MCF 10A (cell line): ENCODE data around the gene STAT6. TPM values are rescaled to one million over a fixed set of nuclear protein-coding genes. Genes with fewer than 3 reads are reported as not detected.
"Not testable (repeated sequence)": the region's sequence is repeated elsewhere in the genome, so short reads cannot be mapped to it uniquely, and the experiment has no call there.

Experiments used
- BruUV-seq: library from RNA; stranded (reverse); fragments of 400-500 nt; replicated peaks from 2 replicates; lab custom pipeline; 2021; lab: Mats Ljungman, UMichigan
- CTCF ChIA-PET: fragments of 300-600 bp; sonication (Branson Sonifier 250); formaldehyde crosslinking; extraction: SDS; loops from one replicate; lab custom pipeline; 2021; ENCODE audit warnings: antibody characterized with exemption, inconsistent platforms; lab: Yijun Ruan, JAX
- POLR2A ChIA-PET: fragments of 300-600, 350-650 bp; sonication (Branson Sonifier 250); formaldehyde crosslinking; extraction: SDS; loops from one replicate; lab custom pipeline; 2020; ENCODE audit warnings: antibody characterized with exemption, inconsistent platforms; lab: Yijun Ruan, JAX
- DNase-seq: peaks from one replicate; pipeline ENCODE4 v3.0.0-alpha.2; 2018; ENCODE audit not compliant: unreplicated experiment
- H3K27ac Mint-ChIP-seq: one replicate; pipeline ENCODE4 v1.8.0; 2022; ENCODE audit warnings: mild to moderate bottlenecking, low read depth, mixed read lengths; ENCODE audit not compliant: unreplicated experiment
- H3K27me3 Mint-ChIP-seq: one replicate; pipeline ENCODE4 v1.8.0; 2022; ENCODE audit warnings: mixed read lengths; ENCODE audit not compliant: insufficient read depth, unreplicated experiment
- H3K36me3 Mint-ChIP-seq: one replicate; pipeline ENCODE4 v1.8.0; 2022; ENCODE audit warnings: mild to moderate bottlenecking, moderate library complexity, mixed read lengths; ENCODE audit not compliant: insufficient read depth, unreplicated experiment
- H3K4me1 Mint-ChIP-seq: one replicate; pipeline ENCODE4 v1.8.0; 2022; ENCODE audit warnings: mixed read lengths; ENCODE audit not compliant: insufficient read depth, unreplicated experiment
- H3K4me3 Mint-ChIP-seq: one replicate; pipeline ENCODE4 v1.8.0; 2022; ENCODE audit warnings: mild to moderate bottlenecking, moderate library complexity, mixed read lengths; ENCODE audit not compliant: unreplicated experiment
- H3K9me3 Mint-ChIP-seq: one replicate; pipeline ENCODE4 v1.8.0; 2022; ENCODE audit warnings: mixed read lengths; ENCODE audit not compliant: unreplicated experiment
- intact Hi-C: fragments of 100-400 bp; cut with micrococcal nuclease; formaldehyde crosslinking; loops from 2 replicates; pipeline ENCODE4 v1.14.1; 2022
- total RNA-seq: library from RNA; stranded (reverse); gene quantifications from 2 replicates; pipeline ENCODE4 v1.2.3, GENCODE V29; 2022
- TF ChIP-seq, protein P1 (sequence below): fragments of 200-600 bp; IDR thresholded peaks from one replicate; pipeline ENCODE4 v1.8.0; 2022; ENCODE audit warnings: antibody characterized with exemption, mild to moderate bottlenecking; ENCODE audit not compliant: unreplicated experiment

Gene STAT6
- total RNA-seq, 1 experiment from 2014 or later, result 99.7 TPM

DNA sequence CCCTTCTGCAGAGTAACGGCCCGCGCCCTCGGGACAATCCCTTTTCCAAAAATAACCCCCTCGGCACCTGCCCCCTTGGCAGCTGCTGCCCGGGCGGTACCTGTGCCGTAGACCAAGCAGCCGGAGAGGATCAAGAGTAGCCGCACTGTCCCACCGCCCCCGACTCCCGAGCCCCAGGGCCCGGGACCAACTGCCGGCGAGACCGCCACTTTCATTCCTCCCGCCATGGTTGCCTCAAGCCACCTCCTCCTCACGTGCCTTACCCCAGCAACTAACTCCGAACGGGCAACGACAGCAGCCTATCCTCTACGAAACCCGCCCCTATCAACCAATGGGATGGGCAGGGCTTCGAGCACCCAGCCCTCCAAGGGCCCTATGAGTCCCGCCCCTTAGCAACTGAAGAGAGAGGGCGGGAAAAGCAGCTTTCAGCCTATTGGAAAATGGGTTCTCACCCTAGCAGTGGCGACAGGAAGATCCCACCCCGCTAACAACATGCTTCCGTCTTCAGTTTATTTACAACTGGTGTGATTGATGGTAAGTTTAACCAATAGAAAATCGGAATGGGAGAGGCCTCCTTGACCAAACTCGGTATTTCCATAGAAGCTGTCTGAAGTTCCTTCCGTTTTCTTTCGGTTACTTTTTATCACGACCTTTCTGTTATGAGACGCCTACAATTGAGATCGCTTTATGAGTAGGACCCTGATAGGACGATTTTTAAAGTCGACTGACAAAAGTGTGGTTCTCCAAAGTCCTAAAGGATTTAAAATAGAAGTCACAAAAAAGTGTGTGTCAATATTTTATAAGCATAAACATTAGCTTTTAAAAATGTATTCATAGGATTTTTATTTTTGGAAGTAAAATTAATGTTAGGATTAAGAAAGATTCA is 32.4 kb downstream of the STAT6 start, which contains the start of gene NEMP1:
NEMP1 (minus strand) TSS at position 273 of the 886 bp plus-strand sequence; CDS start at position 227, 46 bp downstream.
- intact Hi-C loops, result no loop called here
- Mint-ChIP-seq H3K27ac (peak within 1 kb of the TSS; percentile 97), H3K4me3 (peak within 1 kb of the TSS; percentile 100), H3K36me3 (peaks cover 7% of the 10 kb centered on the region), H3K4me1 (no peaks in the 10 kb centered on the region), H3K9me3 (no peaks in the 10 kb centered on the region), H3K27me3 (no peaks in the 10 kb centered on the region)
- POLR2A ChIA-PET, result interaction anchor here (0.6 to 10.3 kb wide), 34 partner anchors 10 to 1093 kb away, joined by 3 to 162 read pairs (median 4); partner anchors contain the start of genes LRP1, NAB2, NACA and PTGES3
- DNase-seq, result peak; percentile 100
- BruUV-seq, result no TSS peak
- TF ChIP-seq, protein P1, sequence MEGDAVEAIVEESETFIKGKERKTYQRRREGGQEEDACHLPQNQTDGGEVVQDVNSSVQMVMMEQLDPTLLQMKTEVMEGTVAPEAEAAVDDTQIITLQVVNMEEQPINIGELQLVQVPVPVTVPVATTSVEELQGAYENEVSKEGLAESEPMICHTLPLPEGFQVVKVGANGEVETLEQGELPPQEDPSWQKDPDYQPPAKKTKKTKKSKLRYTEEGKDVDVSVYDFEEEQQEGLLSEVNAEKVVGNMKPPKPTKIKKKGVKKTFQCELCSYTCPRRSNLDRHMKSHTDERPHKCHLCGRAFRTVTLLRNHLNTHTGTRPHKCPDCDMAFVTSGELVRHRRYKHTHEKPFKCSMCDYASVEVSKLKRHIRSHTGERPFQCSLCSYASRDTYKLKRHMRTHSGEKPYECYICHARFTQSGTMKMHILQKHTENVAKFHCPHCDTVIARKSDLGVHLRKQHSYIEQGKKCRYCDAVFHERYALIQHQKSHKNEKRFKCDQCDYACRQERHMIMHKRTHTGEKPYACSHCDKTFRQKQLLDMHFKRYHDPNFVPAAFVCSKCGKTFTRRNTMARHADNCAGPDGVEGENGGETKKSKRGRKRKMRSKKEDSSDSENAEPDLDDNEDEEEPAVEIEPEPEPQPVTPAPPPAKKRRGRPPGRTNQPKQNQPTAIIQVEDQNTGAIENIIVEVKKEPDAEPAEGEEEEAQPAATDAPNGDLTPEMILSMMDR, result no peak
- CTCF ChIA-PET, result interaction anchor here (0.7 to 8.1 kb wide), 15 partner anchors 10 to 395 kb away, joined by 3 to 66 read pairs (median 5); partner anchors contain the start of gene STAT6

DNA sequence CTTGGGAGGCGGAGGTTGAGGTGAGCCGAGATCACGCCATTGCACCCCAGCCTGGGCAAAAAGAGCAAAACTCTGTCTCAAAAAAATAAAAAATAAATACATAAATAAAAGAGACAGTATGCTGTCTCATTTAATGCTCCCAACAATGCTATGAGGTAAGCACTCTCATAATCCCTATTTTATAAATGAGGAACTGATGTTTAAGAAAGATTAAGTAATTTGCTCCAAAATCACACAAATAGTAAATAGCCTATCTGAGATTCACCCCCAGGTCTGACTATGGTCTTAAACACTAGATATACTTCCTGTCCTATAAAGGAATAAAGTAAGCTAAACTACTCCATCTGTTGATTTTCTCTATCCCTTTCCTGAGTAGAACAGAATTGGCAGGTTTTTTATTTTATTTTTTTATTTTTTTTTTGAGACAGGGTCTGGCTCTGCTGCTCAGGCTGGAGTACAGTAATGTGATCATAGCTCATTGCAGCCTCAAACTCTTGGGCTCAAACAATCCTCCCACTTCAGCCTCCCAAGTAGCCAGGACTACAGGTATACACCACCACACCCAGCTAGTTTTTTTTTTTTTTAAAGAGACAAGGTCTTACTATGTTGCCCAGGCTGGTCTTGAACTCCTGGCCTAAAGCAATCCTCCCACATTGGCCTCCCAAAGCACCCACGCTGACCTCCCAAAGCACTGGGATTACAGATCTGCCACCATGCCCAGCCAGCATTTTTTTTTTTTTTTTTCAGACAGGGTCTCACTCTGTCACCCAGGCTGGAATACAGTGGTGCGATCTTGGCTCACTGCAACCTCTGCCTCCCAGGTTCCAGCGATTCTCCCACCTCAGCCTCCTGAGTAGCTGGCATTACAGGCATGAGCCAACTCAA is 37.4 kb downstream of the STAT6 start:
- H3K27ac Mint-ChIP-seq, result peak overlapping the region; percentile 51
- POLR2A ChIA-PET, result interaction anchor here (0.6 to 7.6 kb wide), 7 partner anchors 15 to 440 kb away, joined by 3 to 146 read pairs (median 4); partner anchors contain the start of genes NAB2 and STAT6
- H3K9me3 Mint-ChIP-seq, DNase-seq, BruUV-seq, intact Hi-C loops, H3K4me3 Mint-ChIP-seq, H3K27me3 Mint-ChIP-seq: not testable (repeated sequence)
- peaks cover 12% of the 10 kb centered on the region for H3K4me1 Mint-ChIP-seq
- peaks cover 41% of the 10 kb centered on the region for H3K36me3 Mint-ChIP-seq
- CTCF ChIA-PET, result interaction anchor here (0.6 to 8.1 kb wide), 8 partner anchors 13 to 110 kb away, joined by 3 to 66 read pairs (median 4); partner anchors contain the start of gene STAT6

DNA sequence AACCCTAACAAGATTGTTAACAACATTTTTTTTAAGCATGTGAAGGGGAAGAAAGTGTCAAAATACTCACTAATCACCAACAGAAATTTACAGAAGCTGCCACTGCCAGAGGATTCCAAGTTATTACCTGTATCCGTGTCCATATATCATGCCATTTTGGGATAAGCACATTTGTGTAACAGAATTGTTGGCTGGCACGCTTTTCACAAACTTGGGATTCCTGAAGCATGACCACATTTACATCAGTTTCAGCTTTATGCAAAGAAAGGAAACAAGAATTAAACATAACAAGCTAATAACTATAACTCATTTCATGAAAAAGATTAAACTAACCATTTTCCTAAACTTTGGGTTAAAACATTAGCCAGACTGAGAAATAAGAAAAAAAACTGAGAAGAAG is 38.5 kb downstream of the STAT6 start:
- ChIA-PET CTCF (interaction anchor here (0.8 to 5.8 kb wide), 7 partner anchors 10 to 112 kb away, joined by 3 to 112 read pairs (median 10); partner anchors contain the start of gene STAT6), POLR2A (interaction anchor here (0.6 to 7.6 kb wide), 5 partner anchors 16 to 345 kb away, joined by 3 to 146 read pairs (median 4); partner anchors contain the start of genes NAB2 and STAT6)
- Mint-ChIP-seq H3K4me1 (peaks cover 12% of the 10 kb centered on the region), H3K36me3 (peaks cover 46% of the 10 kb centered on the region), H3K27me3 (no peaks in the 10 kb centered on the region), H3K9me3 (no peaks in the 10 kb centered on the region), H3K4me3 (no peak overlapping the region), H3K27ac (peak overlapping the region; percentile 22)
- intact Hi-C loops, result no loop called here
- no peak for DNase-seq
- no TSS peak for BruUV-seq
- TF ChIP-seq, protein P1, result no peak

DNA sequence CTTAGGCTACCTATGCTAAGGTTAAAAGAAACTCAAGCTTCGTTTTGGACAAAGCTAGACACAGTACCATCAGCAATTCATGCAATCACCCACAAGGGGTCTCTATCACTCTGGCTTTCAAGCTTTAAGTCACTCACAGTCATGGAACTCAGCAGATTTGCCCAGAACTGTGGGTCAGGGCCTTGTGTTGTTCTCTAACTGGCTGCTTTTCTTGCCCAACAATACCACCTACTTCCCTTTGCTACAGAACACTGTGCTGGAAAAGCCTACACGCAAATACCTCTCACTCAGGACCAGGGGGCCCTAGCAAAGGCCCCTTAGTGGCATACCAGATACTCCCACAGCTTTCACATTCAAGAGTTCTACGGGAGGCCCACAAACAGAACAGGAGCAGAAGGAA is 41.6 kb downstream of the STAT6 start:
- peaks cover 12% of the 10 kb centered on the region for H3K4me1 Mint-ChIP-seq
- CTCF ChIA-PET, result interaction anchor here (0.5 to 5.8 kb wide), 37 partner anchors 8 to 303 kb away, joined by 3 to 112 read pairs (median 4); partner anchors contain the start of genes NAB2, NEMP1 and STAT6
- intact Hi-C loops, result loop anchor here (1.0 kb wide), 3 partner anchors 24 to 114 kb away; no protein-coding TSS in a partner anchor
- no TSS peak for BruUV-seq
- POLR2A ChIA-PET, result interaction anchor here (0.6 to 7.6 kb wide), 14 partner anchors 9 to 182 kb away, joined by 3 to 146 read pairs (median 7); partner anchors contain the start of genes NAB2, NEMP1, STAC3 and STAT6
- TF ChIP-seq, protein P1, result peak; percentile 78
- DNase-seq, result peak; percentile 86
- peaks cover 49% of the 10 kb centered on the region for H3K36me3 Mint-ChIP-seq
- no peak overlapping the region for H3K4me3 Mint-ChIP-seq
- no peaks in the 10 kb centered on the region for H3K27me3 Mint-ChIP-seq
- no peaks in the 10 kb centered on the region for H3K9me3 Mint-ChIP-seq
- H3K27ac Mint-ChIP-seq, result peak overlapping the region; percentile 83
